Measurements from ENCODE around the gene LIN28B. TPM values are rescaled to one million over a fixed set of nuclear protein-coding genes. Genes with fewer than 3 reads are reported as not detected.

LIN28B gene
- total and polyA plus RNA-seq, 4 donors = 2.8 TPM; not detected in 3

DNA sequence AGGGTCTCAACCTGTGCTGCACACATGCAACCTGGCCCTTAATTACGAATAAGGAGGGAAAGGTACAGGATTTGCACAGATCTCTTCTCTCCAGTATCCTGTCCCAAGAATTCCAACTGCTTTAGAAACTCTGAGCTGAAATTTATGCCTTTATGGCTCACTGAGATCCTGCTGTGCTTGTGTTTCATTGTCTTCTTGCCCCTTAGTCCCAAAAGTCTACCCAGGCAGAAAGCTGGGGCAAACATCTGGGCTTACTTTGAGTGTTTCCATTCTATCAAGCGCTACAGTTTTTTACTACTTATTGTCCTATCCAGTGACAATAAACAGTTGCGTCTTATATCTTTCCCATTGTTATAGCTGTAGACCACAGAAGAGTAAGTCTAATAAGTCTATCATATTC is 99.7 kb downstream of the LIN28B start:
- WGBS = 85% methylated on average over 3 of the region's 3 CpGs
- no peaks in the 10 kb centered on the region for H3K36me3 ChIP-seq (ENCODE audit: control insufficient read depth in 4 of 4, insufficient read depth in 3 of 4, low read depth in 1 of 4, low read length in 3 of 4)
- no peak for TF ChIP-seq JUND (IDR thresholded peaks at IDR 0.05)
- TF ChIP-seq, protein P1, sequence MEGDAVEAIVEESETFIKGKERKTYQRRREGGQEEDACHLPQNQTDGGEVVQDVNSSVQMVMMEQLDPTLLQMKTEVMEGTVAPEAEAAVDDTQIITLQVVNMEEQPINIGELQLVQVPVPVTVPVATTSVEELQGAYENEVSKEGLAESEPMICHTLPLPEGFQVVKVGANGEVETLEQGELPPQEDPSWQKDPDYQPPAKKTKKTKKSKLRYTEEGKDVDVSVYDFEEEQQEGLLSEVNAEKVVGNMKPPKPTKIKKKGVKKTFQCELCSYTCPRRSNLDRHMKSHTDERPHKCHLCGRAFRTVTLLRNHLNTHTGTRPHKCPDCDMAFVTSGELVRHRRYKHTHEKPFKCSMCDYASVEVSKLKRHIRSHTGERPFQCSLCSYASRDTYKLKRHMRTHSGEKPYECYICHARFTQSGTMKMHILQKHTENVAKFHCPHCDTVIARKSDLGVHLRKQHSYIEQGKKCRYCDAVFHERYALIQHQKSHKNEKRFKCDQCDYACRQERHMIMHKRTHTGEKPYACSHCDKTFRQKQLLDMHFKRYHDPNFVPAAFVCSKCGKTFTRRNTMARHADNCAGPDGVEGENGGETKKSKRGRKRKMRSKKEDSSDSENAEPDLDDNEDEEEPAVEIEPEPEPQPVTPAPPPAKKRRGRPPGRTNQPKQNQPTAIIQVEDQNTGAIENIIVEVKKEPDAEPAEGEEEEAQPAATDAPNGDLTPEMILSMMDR (IDR thresholded peaks at IDR 0.05; ENCODE audit: low read depth, low read length, missing input control) = no peak
- TF ChIP-seq, protein P2, sequence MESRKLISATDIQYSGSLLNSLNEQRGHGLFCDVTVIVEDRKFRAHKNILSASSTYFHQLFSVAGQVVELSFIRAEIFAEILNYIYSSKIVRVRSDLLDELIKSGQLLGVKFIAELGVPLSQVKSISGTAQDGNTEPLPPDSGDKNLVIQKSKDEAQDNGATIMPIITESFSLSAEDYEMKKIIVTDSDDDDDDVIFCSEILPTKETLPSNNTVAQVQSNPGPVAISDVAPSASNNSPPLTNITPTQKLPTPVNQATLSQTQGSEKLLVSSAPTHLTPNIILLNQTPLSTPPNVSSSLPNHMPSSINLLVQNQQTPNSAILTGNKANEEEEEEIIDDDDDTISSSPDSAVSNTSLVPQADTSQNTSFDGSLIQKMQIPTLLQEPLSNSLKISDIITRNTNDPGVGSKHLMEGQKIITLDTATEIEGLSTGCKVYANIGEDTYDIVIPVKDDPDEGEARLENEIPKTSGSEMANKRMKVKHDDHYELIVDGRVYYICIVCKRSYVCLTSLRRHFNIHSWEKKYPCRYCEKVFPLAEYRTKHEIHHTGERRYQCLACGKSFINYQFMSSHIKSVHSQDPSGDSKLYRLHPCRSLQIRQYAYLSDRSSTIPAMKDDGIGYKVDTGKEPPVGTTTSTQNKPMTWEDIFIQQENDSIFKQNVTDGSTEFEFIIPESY (IDR thresholded peaks at IDR 0.05) = no peak
- TF ChIP-seq, protein P3, sequence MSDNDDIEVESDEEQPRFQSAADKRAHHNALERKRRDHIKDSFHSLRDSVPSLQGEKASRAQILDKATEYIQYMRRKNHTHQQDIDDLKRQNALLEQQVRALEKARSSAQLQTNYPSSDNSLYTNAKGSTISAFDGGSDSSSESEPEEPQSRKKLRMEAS (IDR thresholded peaks at IDR 0.05) = no peak
- TF ChIP-seq, protein P4, sequence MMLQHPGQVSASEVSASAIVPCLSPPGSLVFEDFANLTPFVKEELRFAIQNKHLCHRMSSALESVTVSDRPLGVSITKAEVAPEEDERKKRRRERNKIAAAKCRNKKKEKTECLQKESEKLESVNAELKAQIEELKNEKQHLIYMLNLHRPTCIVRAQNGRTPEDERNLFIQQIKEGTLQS (IDR thresholded peaks at IDR 0.05) = no peak
- TF ChIP-seq EGR1 (IDR thresholded peaks at IDR 0.05; ENCODE audit: low read depth in 2 of 2) = no peak
- TF ChIP-seq, protein P5, sequence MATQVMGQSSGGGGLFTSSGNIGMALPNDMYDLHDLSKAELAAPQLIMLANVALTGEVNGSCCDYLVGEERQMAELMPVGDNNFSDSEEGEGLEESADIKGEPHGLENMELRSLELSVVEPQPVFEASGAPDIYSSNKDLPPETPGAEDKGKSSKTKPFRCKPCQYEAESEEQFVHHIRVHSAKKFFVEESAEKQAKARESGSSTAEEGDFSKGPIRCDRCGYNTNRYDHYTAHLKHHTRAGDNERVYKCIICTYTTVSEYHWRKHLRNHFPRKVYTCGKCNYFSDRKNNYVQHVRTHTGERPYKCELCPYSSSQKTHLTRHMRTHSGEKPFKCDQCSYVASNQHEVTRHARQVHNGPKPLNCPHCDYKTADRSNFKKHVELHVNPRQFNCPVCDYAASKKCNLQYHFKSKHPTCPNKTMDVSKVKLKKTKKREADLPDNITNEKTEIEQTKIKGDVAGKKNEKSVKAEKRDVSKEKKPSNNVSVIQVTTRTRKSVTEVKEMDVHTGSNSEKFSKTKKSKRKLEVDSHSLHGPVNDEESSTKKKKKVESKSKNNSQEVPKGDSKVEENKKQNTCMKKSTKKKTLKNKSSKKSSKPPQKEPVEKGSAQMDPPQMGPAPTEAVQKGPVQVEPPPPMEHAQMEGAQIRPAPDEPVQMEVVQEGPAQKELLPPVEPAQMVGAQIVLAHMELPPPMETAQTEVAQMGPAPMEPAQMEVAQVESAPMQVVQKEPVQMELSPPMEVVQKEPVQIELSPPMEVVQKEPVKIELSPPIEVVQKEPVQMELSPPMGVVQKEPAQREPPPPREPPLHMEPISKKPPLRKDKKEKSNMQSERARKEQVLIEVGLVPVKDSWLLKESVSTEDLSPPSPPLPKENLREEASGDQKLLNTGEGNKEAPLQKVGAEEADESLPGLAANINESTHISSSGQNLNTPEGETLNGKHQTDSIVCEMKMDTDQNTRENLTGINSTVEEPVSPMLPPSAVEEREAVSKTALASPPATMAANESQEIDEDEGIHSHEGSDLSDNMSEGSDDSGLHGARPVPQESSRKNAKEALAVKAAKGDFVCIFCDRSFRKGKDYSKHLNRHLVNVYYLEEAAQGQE (IDR thresholded peaks at IDR 0.05) = no peak
- no peak for TF ChIP-seq FOXA1 (IDR thresholded peaks at IDR 0.05)
- TF ChIP-seq RAD21 (IDR thresholded peaks at IDR 0.05) = no peak
- no peak for TF ChIP-seq HNF4A (conservative IDR thresholded peaks at IDR 0.05)
- no peak for TF ChIP-seq TAF1 (conservative IDR thresholded peaks at IDR 0.05)
- no peak for TF ChIP-seq FOXA2 (IDR thresholded peaks at IDR 0.05)
- no peak for TF ChIP-seq YY1 (IDR thresholded peaks at IDR 0.05)
- TF ChIP-seq SP1 (IDR thresholded peaks at IDR 0.05) = no peak
- TF ChIP-seq GABPA (IDR thresholded peaks at IDR 0.05 in 1 of 2, conservative IDR thresholded peaks at IDR 0.05 in 1 of 2) = no peak
- no peak for TF ChIP-seq RXRA (IDR thresholded peaks at IDR 0.05)
- no peaks in the 10 kb centered on the region for H3K4me1 ChIP-seq (ENCODE audit: control insufficient read depth in 4 of 4, insufficient read depth in 4 of 4, low read length in 3 of 4)
- H3K27ac ChIP-seq (ENCODE audit: low read depth in 1 of 2, low read length in 2 of 2) = no peak overlapping the region
- no peak overlapping the region for H3K4me3 ChIP-seq (ENCODE audit: low read depth in 1 of 3, low read length in 3 of 3)
- no peak overlapping the region for H3K9ac ChIP-seq (ENCODE audit: low read depth in 1 of 2, low read length in 2 of 2)
- DNase-seq (ENCODE audit: low spot score) = no peak
- peaks cover 0 to 3% (median 0%) of the 10 kb centered on the region in 4 donors for H3K27me3 ChIP-seq (ENCODE audit: control insufficient read depth in 4 of 4, insufficient read depth in 4 of 4, low read length in 3 of 4)
- peaks cover 0 to 1% (median 0%) of the 10 kb centered on the region in 4 donors for H3K9me3 ChIP-seq (ENCODE audit: control insufficient read depth in 4 of 4, low read length in 3 of 4)

DNA sequence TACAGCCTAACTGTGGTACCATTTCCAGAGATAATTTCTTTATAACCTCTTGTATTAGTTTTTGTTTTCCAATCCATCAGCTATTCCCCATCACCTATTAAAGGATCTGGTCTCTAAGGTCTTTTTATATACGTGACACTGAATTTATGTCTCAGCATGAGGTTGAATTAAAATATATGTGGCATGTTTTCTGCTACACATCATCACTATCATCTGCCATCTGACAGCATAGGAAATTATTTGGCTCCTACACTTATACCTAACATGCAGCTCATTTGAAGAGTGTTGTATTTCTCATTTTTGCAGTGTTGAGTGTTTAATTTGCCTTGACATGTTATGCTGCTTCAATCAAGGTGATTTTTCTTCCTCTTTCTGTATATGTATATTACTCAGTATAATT is 100.3 kb downstream of the LIN28B start:
- 80% methylated on average over 1 of the region's 1 CpG for WGBS
- H3K27me3 ChIP-seq (ENCODE audit: control insufficient read depth in 4 of 4, insufficient read depth in 4 of 4, low read length in 3 of 4) = peaks cover 0 to 3% (median 0%) of the 10 kb centered on the region in 4 donors
- TF ChIP-seq EGR1 (IDR thresholded peaks at IDR 0.05; ENCODE audit: low read depth in 2 of 2) = no peak
- no peak for TF ChIP-seq GABPA (IDR thresholded peaks at IDR 0.05 in 1 of 2, conservative IDR thresholded peaks at IDR 0.05 in 1 of 2)
- no peak for TF ChIP-seq HNF4G (IDR thresholded peaks at IDR 0.05)
- TF ChIP-seq, protein P2 (IDR thresholded peaks at IDR 0.05) = no peak
- TF ChIP-seq, protein P5 (IDR thresholded peaks at IDR 0.05) = no peak

More for the DNA sequence above, 100.3 kb downstream of the LIN28B start:
- Histone ChIP-seq H3K36me3 (ENCODE audit: control insufficient read depth in 4 of 4, insufficient read depth in 3 of 4, low read depth in 1 of 4, low read length in 3 of 4) (no peaks in the 10 kb centered on the region), H3K9me3 (ENCODE audit: control insufficient read depth in 4 of 4, low read length in 3 of 4) (peaks cover 0 to 1% (median 0%) of the 10 kb centered on the region in 4 donors), H3K9ac (ENCODE audit: low read depth in 1 of 2, low read length in 2 of 2) (no peak overlapping the region), H3K27ac (ENCODE audit: low read depth in 1 of 2, low read length in 2 of 2) (no peak overlapping the region), H3K4me3 (ENCODE audit: low read depth in 1 of 3, low read length in 3 of 3) (no peak overlapping the region), H3K4me1 (ENCODE audit: control insufficient read depth in 4 of 4, insufficient read depth in 4 of 4, low read length in 3 of 4) (no peaks in the 10 kb centered on the region)
- no peak for DNase-seq (ENCODE audit: low spot score)
